Naive thymus-derived CD8-positive, alpha-beta T cell (primary cell): ENCODE results near the gene IKBKE. TPM values are rescaled to one million over a fixed set of nuclear protein-coding genes. Genes with fewer than 3 reads are reported as not detected.

Experiments used
- ATAC-seq, 2 donors: fragments of 150-1000 bp; cut with Tn5 transposase in 1 of 2; sonication (Bioruptor Pico), chemical (Tn5 transposase) in 1 of 2; 1 replicate in 1 of 2; 2 replicates in 1 of 2; pipeline ENCODE4 v1.10.0; 2021; ENCODE audit warnings: mild to moderate bottlenecking in 2 of 2, moderate library complexity in 2 of 2
- POLR2A ChIA-PET: fragments of 350-600 bp; sonication (Branson Sonifier 250); formaldehyde crosslinking; loops from one replicate; lab custom pipeline; 2021; ENCODE audit warnings: antibody characterized with exemption; lab: Charles Lee
- DNase-seq, 10 donors: peaks; one replicate each; pipeline versions ENCODE4 v3.0.0 to v3.0.0-alpha.2; 2020 to 2022
- H3K27ac Mint-ChIP-seq, 10 donors: one replicate each; pipeline ENCODE4 v1.8.0; 2020 to 2022; ENCODE audit warnings: mild to moderate bottlenecking in 10 of 10, mixed read lengths in 10 of 10, moderate library complexity in 4 of 10, inconsistent platforms in 1 of 10
- H3K27me3 Mint-ChIP-seq, 5 donors: one replicate each; pipeline ENCODE4 v1.8.0; 2021 to 2022; ENCODE audit warnings: mixed read lengths in 5 of 5
- H3K36me3 Mint-ChIP-seq, 3 donors: one replicate each; pipeline ENCODE4 v1.8.0; 2020 to 2022; ENCODE audit warnings: mixed read lengths in 3 of 3, mild to moderate bottlenecking in 2 of 3, inconsistent platforms in 1 of 3
- H3K4me1 Mint-ChIP-seq, 4 donors: one replicate each; pipeline ENCODE4 v1.8.0; 2021 to 2022; ENCODE audit warnings: mixed read lengths in 4 of 4
- H3K4me3 Mint-ChIP-seq, 10 donors: one replicate each; pipeline ENCODE4 v1.8.0; 2020 to 2022; ENCODE audit warnings: mild to moderate bottlenecking in 10 of 10, mixed read lengths in 10 of 10, moderate library complexity in 6 of 10, inconsistent platforms in 1 of 10
- H3K9me3 Mint-ChIP-seq, 9 donors: one replicate each; pipeline ENCODE4 v1.8.0; 2020 to 2022; ENCODE audit warnings: mixed read lengths in 9 of 9, mild to moderate bottlenecking in 3 of 9, inconsistent platforms in 1 of 9, moderate library complexity in 1 of 9
- polyA plus RNA-seq, 3 donors: library from polyadenylated mRNA; unstranded; fragments of 300-500 nt; fragmentation: Illumina TruSeq; gene quantifications; one replicate each; pipeline ENCODE4 v1.2.3, GENCODE V29; 2021
- total RNA-seq, 8 experiments: library from RNA in 2 of 8; stranded (reverse) in 2 of 8; gene quantifications; one replicate each; pipeline ENCODE4 v1.2.3 and lab custom pipeline; 2021 to 2026

Gene IKBKE
- total and polyA plus RNA-seq, 5 experiments from 2014 or later, result 40.5 to 87.3 (median 57.0) TPM

GRCh38 chr1:206467915-206468314, 2.4 kb upstream of the IKBKE start:
- H3K36me3 Mint-ChIP-seq, result peaks cover 0 to 5% (median 0%) of the 10 kb centered on the region in 3 donors
- H3K27me3 Mint-ChIP-seq, result no peaks in the 10 kb centered on the region
- POLR2A ChIA-PET, result no interaction called here
- H3K27ac Mint-ChIP-seq, result peak overlapping the region; percentile 42 to 96 (median 89)
- ATAC-seq (peak in 1 of 2 donors; percentile 7), DNase-seq (peak in 3 of 10 donors; percentile 7 to 21 (median 18))
- peak overlapping the region; percentile 46 to 97 (median 92) for H3K4me3 Mint-ChIP-seq
- no peaks in the 10 kb centered on the region for H3K9me3 Mint-ChIP-seq
- H3K4me1 Mint-ChIP-seq, result peaks cover 58 to 87% (median 85%) of the 10 kb centered on the region in 4 donors

GRCh38 chr1:206468571-206468970, 1.7 kb upstream of the IKBKE start:
- H3K4me3 Mint-ChIP-seq, result peak overlapping the region; percentile 46 to 98 (median 94)
- POLR2A ChIA-PET, result interaction anchor here (0.7 kb wide), 1 partner anchor 853 kb away, joined by 3 read pairs; the partner anchor contains the start of gene CD55
- DNase-seq, result no peak
- ATAC-seq, result no peak
- H3K27ac Mint-ChIP-seq, result peak overlapping the region; percentile 42 to 96 (median 89)
- no peaks in the 10 kb centered on the region for H3K9me3 Mint-ChIP-seq
- H3K27me3 Mint-ChIP-seq, result no peaks in the 10 kb centered on the region
- H3K4me1 Mint-ChIP-seq, result peaks cover 57 to 88% (median 86%) of the 10 kb centered on the region in 4 donors
- H3K36me3 Mint-ChIP-seq, result peaks cover 0 to 11% (median 0%) of the 10 kb centered on the region in 3 donors

- peak in 1 of 10 donors; percentile 19 for DNase-seq
- H3K9me3 Mint-ChIP-seq, result no peaks in the 10 kb centered on the region
- peak overlapping the region; percentile 86 to 98 (median 94) for H3K4me3 Mint-ChIP-seq
- no peak for ATAC-seq
- H3K36me3 Mint-ChIP-seq, result peaks cover 0 to 19% (median 0%) of the 10 kb centered on the region in 3 donors
- POLR2A ChIA-PET, result interaction anchor here (0.6 to 3.5 kb wide), 16 partner anchors 8 to 852 kb away, joined by 3 to 22 read pairs (median 5); partner anchors contain the start of genes CD55, EIF2D, MAPKAPK2 and RASSF5
- H3K4me1 Mint-ChIP-seq, result peaks cover 60 to 90% (median 87%) of the 10 kb centered on the region in 4 donors
- H3K27ac Mint-ChIP-seq, result peak overlapping the region in 9 of 10 donors; percentile 43 to 96 (median 93)
- H3K27me3 Mint-ChIP-seq, result no peaks in the 10 kb centered on the region
These were observed 804 bp upstream of the IKBKE start for GRCh38 chr1:206469411-206469932.

GRCh38 chr1:206470692-206471414, 577 bp downstream of the IKBKE start:
- Mint-ChIP-seq H3K27me3 (no peaks in the 10 kb centered on the region), H3K27ac (peak overlapping the region; percentile 88 to 96 (median 92)), H3K4me3 (peak overlapping the region; percentile 86 to 98 (median 94)), H3K9me3 (no peaks in the 10 kb centered on the region), H3K4me1 (peaks cover 57 to 83% (median 77%) of the 10 kb centered on the region in 4 donors), H3K36me3 (peaks cover 0 to 33% (median 0%) of the 10 kb centered on the region in 3 donors)
- ATAC-seq, result peak; percentile 66 to 76
- POLR2A ChIA-PET, result interaction anchor here (0.6 to 3.5 kb wide), 26 partner anchors 8 to 451 kb away, joined by 3 to 22 read pairs (median 4); partner anchors contain the start of genes DYRK3, EIF2D, FCMR and MAPKAPK2
- DNase-seq, result peak in 9 of 10 donors; percentile 22 to 75 (median 49)

GRCh38 chr1:206471415-206471801, 1.1 kb downstream of the IKBKE start:
- Mint-ChIP-seq H3K27ac (peak overlapping the region; percentile 88 to 96 (median 92)), H3K36me3 (peaks cover 0 to 38% (median 0%) of the 10 kb centered on the region in 3 donors), H3K27me3 (no peaks in the 10 kb centered on the region), H3K9me3 (no peaks in the 10 kb centered on the region), H3K4me3 (peak overlapping the region; percentile 86 to 98 (median 94)), H3K4me1 (peaks cover 55 to 79% (median 74%) of the 10 kb centered on the region in 4 donors)
- ATAC-seq (peak in 1 of 2 donors; percentile 4), DNase-seq (no peak)
- POLR2A ChIA-PET, result interaction anchor here (0.5 to 3.5 kb wide), 19 partner anchors 8 to 342 kb away, joined by 3 to 22 read pairs (median 5); partner anchors contain the start of genes DYRK3 and RASSF5

GRCh38 chr1:206472024-206472423, 1.7 kb downstream of the IKBKE start:
- peak overlapping the region; percentile 88 to 96 (median 92) for H3K27ac Mint-ChIP-seq
- no peak for DNase-seq
- H3K27me3 Mint-ChIP-seq, result no peaks in the 10 kb centered on the region
- peaks cover 49 to 73% (median 69%) of the 10 kb centered on the region in 4 donors for H3K4me1 Mint-ChIP-seq
- H3K4me3 Mint-ChIP-seq, result peak overlapping the region; percentile 86 to 98 (median 94)
- no peak for ATAC-seq
- H3K36me3 Mint-ChIP-seq, result peaks cover 0 to 44% (median 0%) of the 10 kb centered on the region in 3 donors
- POLR2A ChIA-PET, result interaction anchor here (0.6 to 3.5 kb wide), 7 partner anchors 10 to 342 kb away, joined by 3 to 22 read pairs (median 8); partner anchors contain the start of genes DYRK3 and RASSF5
- H3K9me3 Mint-ChIP-seq, result no peaks in the 10 kb centered on the region

GRCh38 chr1:206472454-206472853, 2.2 kb downstream of the IKBKE start:
- Mint-ChIP-seq H3K4me3 (peak overlapping the region; percentile 86 to 98 (median 94)), H3K9me3 (no peaks in the 10 kb centered on the region), H3K4me1 (peaks cover 47 to 73% (median 65%) of the 10 kb centered on the region in 4 donors), H3K27ac (peak overlapping the region; percentile 88 to 96 (median 92)), H3K36me3 (peaks cover 0 to 48% (median 0%) of the 10 kb centered on the region in 3 donors), H3K27me3 (no peaks in the 10 kb centered on the region)
- peak in 3 of 10 donors; percentile 10 to 33 (median 20) for DNase-seq
- no peak for ATAC-seq
- POLR2A ChIA-PET, result interaction anchor here (3.5 kb wide), 2 partner anchors 11 to 34 kb away, joined by 18 to 22 read pairs; partner anchors contain the start of gene RASSF5

- POLR2A ChIA-PET, result no interaction called here
- peak overlapping the region; percentile 86 to 98 (median 94) for H3K4me3 Mint-ChIP-seq
- no peaks in the 10 kb centered on the region for H3K27me3 Mint-ChIP-seq
- H3K36me3 Mint-ChIP-seq, result peaks cover 0 to 49% (median under 1%) of the 10 kb centered on the region in 3 donors
- no peaks in the 10 kb centered on the region for H3K9me3 Mint-ChIP-seq
- no peak for ATAC-seq
- DNase-seq, result no peak
- peaks cover 43 to 70% (median 61%) of the 10 kb centered on the region in 4 donors for H3K4me1 Mint-ChIP-seq
- H3K27ac Mint-ChIP-seq, result peak overlapping the region; percentile 88 to 96 (median 92)
These were observed 2.6 kb downstream of the IKBKE start for GRCh38 chr1:206472886-206473285.

GRCh38 chr1:206476058-206476457, 5.8 kb downstream of the IKBKE start:
- H3K27ac Mint-ChIP-seq, result peak overlapping the region in 2 of 10 donors; percentile 40 to 51
- peak overlapping the region in 1 of 10 donors; percentile 26 for H3K4me3 Mint-ChIP-seq
- H3K36me3 Mint-ChIP-seq, result peaks cover 0 to 74% (median 6%) of the 10 kb centered on the region in 3 donors
- no peak for ATAC-seq
- H3K9me3 Mint-ChIP-seq, result no peaks in the 10 kb centered on the region
- POLR2A ChIA-PET, result no interaction called here
- peaks cover 35 to 66% (median 50%) of the 10 kb centered on the region in 4 donors for H3K4me1 Mint-ChIP-seq
- no peaks in the 10 kb centered on the region for H3K27me3 Mint-ChIP-seq
- DNase-seq, result no peak

- no peaks in the 10 kb centered on the region for H3K27me3 Mint-ChIP-seq
- H3K4me3 Mint-ChIP-seq, result no peak overlapping the region
- DNase-seq (no peak), ATAC-seq (no peak)
- peaks cover 0 to 79% (median 6%) of the 10 kb centered on the region in 3 donors for H3K36me3 Mint-ChIP-seq
- peaks cover 30 to 62% (median 46%) of the 10 kb centered on the region in 4 donors for H3K4me1 Mint-ChIP-seq
- no peaks in the 10 kb centered on the region for H3K9me3 Mint-ChIP-seq
- POLR2A ChIA-PET, result no interaction called here
- peak overlapping the region in 2 of 10 donors; percentile 2 to 75 for H3K27ac Mint-ChIP-seq
These were observed 6.3 kb downstream of the IKBKE start for GRCh38 chr1:206476591-206476990.

- Mint-ChIP-seq H3K9me3 (no peaks in the 10 kb centered on the region), H3K27ac (peak overlapping the region in 5 of 10 donors; percentile 2 to 75 (median 32)), H3K4me1 (peaks cover 25 to 56% (median 41%) of the 10 kb centered on the region in 4 donors), H3K36me3 (peaks cover 0 to 82% (median 6%) of the 10 kb centered on the region in 3 donors), H3K27me3 (no peaks in the 10 kb centered on the region), H3K4me3 (no peak overlapping the region)
- ATAC-seq, result no peak
- no peak for DNase-seq
- POLR2A ChIA-PET, result interaction anchor here (1.4 kb wide), 1 partner anchor 11 kb away, joined by 3 read pairs; no protein-coding TSS in a partner anchor
These were observed 6.8 kb downstream of the IKBKE start for GRCh38 chr1:206477110-206477509.
